Sigmoid colon (tissue), 7 donors: ENCODE results near the gene DIP2C. TPM values are rescaled to one million over a fixed set of nuclear protein-coding genes. Genes with fewer than 3 reads are reported as not detected.

ENCODE experiments used
- DNase-seq: peaks from one replicate; pipeline ENCODE4 v3.0.0-alpha.2; 2019
- H3K27ac ChIP-seq, 4 donors: fragments of 200-600 bp; sonication (generic); one replicate each; pipeline ENCODE4 v1.5.1; 2016 to 2019; ENCODE audit warnings: mild to moderate bottlenecking in 1 of 4
- H3K27me3 ChIP-seq, 3 donors: fragments of 200-600 bp; sonication (generic); one replicate each; pipeline ENCODE4 v1.5.1; 2019; ENCODE audit warnings: mild to moderate bottlenecking in 1 of 3
- H3K36me3 ChIP-seq, 4 donors: fragments of 200-600 bp; sonication (generic); one replicate each; pipeline ENCODE4 v1.5.1; 2016 to 2019
- H3K4me1 ChIP-seq, 4 donors: fragments of 200-600 bp; sonication (generic); one replicate each; pipeline ENCODE4 v1.5.1; 2017 to 2019
- H3K4me3 ChIP-seq, 4 donors: fragments of 200-600 bp; sonication (generic); one replicate each; pipeline ENCODE4 v1.5.1; 2017 to 2019; ENCODE audit warnings: mild to moderate bottlenecking in 2 of 4, moderate library complexity in 1 of 4
- H3K9me3 ChIP-seq, 4 donors: fragments of 200-600 bp in 3 of 4; sonication (generic) in 3 of 4; one replicate each; pipeline versions ENCODE4 v1.5.1 to v1.6.1; 2013 to 2019
- CTCF ChIP-seq, 4 experiments: fragments of 450-650 bp in 3 of 4; fragments of 200-600 bp in 1 of 4; IDR thresholded peaks; one replicate each; pipeline ENCODE4 v1.5.1; 2016 to 2019; ENCODE audit warnings: antibody characterized with exemption in 4 of 4, mild to moderate bottlenecking in 3 of 4, moderate library complexity in 2 of 4
- EP300 ChIP-seq, 4 donors: sonication (generic); formaldehyde crosslinking; IDR thresholded peaks; one replicate each; pipeline ENCODE4 v1.6.1; 2017; ENCODE audit warnings: antibody characterized with exemption in 4 of 4
- POLR2A ChIP-seq, 2 donors: fragments of 450-650 bp; IDR thresholded peaks; one replicate each; pipeline ENCODE4 v1.6.1; 2016; ENCODE audit warnings: antibody characterized with exemption in 2 of 2, mild to moderate bottlenecking in 2 of 2, moderate library complexity in 2 of 2
- POLR2AphosphoS5 ChIP-seq, 4 donors: sonication (generic); formaldehyde crosslinking; IDR thresholded peaks; one replicate each; pipeline ENCODE4 v1.6.1; 2017; ENCODE audit warnings: antibody characterized with exemption in 4 of 4
- WGBS, 2 donors: extraction: QIAGEN DNeasy Blood & Tissue Kit; methylation state at CpG; one replicate each; pipeline ENCODE4 v1.1.7; 2013; 5-methylcytosine and 5-hydroxymethylcytosine counted together
- intact Hi-C: fragments of 100-400 bp; cut with DNase I; formaldehyde crosslinking; loops from one replicate; pipeline ENCODE4 v1.15.1; 2023
- polyA plus RNA-seq, 3 donors: library from polyadenylated mRNA; stranded (reverse); fragments of 200-250 nt; gene quantifications; one replicate each; pipeline ENCODE4 v1.2.3, GENCODE V29; 2013
- total RNA-seq, 4 donors: library from RNA; depleted of rRNA; stranded (reverse); fragments of >200 nt; gene quantifications; one replicate each; pipeline ENCODE4 v1.1.0, GENCODE V29; 2016
- donor health status: healthy with polysubstance abuse.
- donor health status: Bipolar disorder and iron deficiency.
- donor health status: healthy.

The DIP2C gene
- total and polyA plus RNA-seq, 7 donors: 1.8 to 67.9 (median 42.1) TPM

DNA sequence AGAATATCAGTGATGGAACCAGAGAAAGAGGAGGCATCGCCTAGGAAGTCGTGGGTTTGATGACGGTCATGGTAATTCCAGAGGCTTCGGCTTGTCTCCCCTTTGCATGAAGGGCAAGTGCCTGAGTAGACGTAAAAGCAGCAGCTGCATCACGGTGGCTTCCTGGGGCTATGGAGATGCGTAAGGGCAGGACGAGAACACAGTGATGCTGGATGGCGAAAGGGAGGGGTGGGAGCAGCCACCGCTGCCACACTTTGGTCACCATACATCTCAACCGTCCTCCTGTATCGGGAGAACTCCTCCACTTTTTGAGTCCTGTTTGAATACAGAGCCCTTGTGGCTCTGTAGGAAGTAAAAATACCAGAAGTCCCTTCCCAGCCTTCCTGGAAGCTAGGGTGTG, 371.5 kb downstream of the DIP2C start:
- Histone ChIP-seq H3K9me3 (no peaks in the 10 kb centered on the region), H3K4me3 (no peak overlapping the region), H3K27me3 (no peaks in the 10 kb centered on the region), H3K36me3 (peaks cover 0 to 52% (median 16%) of the 10 kb centered on the region in 4 donors), H3K27ac (peak overlapping the region in 1 of 4 donors; percentile 16), H3K4me1 (no peaks in the 10 kb centered on the region)
- 94 to 96% methylated on average over 12 of the region's 12 CpGs for WGBS, 2 donors
- TF ChIP-seq CTCF (IDR thresholded peaks at IDR 0.05) (no peak), POLR2AphosphoS5 (IDR thresholded peaks at IDR 0.05) (no peak), EP300 (IDR thresholded peaks at IDR 0.05) (no peak), POLR2A (IDR thresholded peaks at IDR 0.05) (no peak)
- intact Hi-C loops: no loop called here
- no peak for DNase-seq

GRCh38 chr10:317271-317769, 372.1 kb downstream of the DIP2C start:
- 53 to 80% methylated on average over 11 of the region's 11 CpGs for WGBS, 2 donors
- intact Hi-C loops: no loop called here

DNA sequence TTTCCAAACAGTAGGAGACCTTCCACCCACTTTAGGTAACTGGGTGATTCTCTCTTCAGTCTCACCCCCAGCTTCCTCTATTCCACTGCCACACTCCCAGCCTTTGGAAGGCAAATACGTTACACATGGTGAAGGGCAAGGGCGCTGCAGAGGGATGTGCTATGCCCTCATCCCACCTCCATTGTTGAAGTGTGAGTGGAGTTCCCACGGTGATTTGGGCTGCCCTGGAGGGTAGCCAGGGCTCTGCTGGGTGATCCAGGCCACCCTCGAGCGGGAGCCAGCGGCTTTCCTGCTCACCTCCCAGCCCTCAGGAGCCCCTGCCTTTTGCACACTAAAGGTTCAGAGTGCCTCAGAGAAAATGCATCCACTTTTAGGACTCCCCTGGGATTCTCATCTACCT, 373.1 kb downstream of the DIP2C start:
- no peak overlapping the region for H3K4me3 ChIP-seq
- H3K36me3 ChIP-seq: peaks cover 0 to 65% (median 16%) of the 10 kb centered on the region in 4 donors
- no peak overlapping the region for H3K27ac ChIP-seq
- no peaks in the 10 kb centered on the region for H3K27me3 ChIP-seq
- DNase-seq: no peak
- H3K9me3 ChIP-seq: no peaks in the 10 kb centered on the region
- no peaks in the 10 kb centered on the region for H3K4me1 ChIP-seq
- WGBS, 2 donors: 93 to 94% methylated on average over 6 of the region's 6 CpGs
- no peak for TF ChIP-seq POLR2A (IDR thresholded peaks at IDR 0.05)
- intact Hi-C loops: no loop called here

More at GRCh38 chr10:317271-317769, 372.1 kb downstream of the DIP2C start:
- H3K27me3 ChIP-seq: no peaks in the 10 kb centered on the region
- no peaks in the 10 kb centered on the region for H3K4me1 ChIP-seq
- no peaks in the 10 kb centered on the region for H3K9me3 ChIP-seq
- no peak overlapping the region for H3K27ac ChIP-seq
- DNase-seq: no peak
- H3K36me3 ChIP-seq: peaks cover 0 to 56% (median 16%) of the 10 kb centered on the region in 4 donors
- H3K4me3 ChIP-seq: no peak overlapping the region
- TF ChIP-seq CTCF (IDR thresholded peaks at IDR 0.05): no peak
- no peak for TF ChIP-seq POLR2A (IDR thresholded peaks at IDR 0.05)
- TF ChIP-seq POLR2AphosphoS5 (IDR thresholded peaks at IDR 0.05): peak in 3 of 4 donors; percentile 13 to 72 (median 68)

DNA sequence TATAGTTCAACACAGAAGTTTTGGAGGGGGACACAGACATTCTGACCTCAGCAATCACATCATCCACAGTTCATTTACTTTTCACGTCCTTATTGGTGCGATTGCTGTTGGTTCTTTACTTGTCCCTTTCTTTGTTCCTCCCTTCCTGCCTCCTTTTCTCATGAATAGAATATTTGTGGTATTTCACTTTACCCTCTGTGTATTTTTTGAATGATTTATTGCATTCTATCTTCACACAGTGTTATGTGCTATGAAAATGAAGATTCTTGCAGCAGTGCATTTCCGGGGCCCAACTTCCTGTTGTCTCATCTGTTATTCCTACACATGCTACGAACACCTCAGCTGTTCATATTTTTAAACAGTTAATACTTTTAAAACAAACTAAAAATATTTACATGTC, 374.6 kb downstream of the DIP2C start:
- Histone ChIP-seq H3K4me3 (no peak overlapping the region), H3K27ac (no peak overlapping the region), H3K4me1 (no peaks in the 10 kb centered on the region), H3K27me3 (no peaks in the 10 kb centered on the region), H3K36me3 (peaks cover under 1 to 71% (median 11%) of the 10 kb centered on the region in 4 donors), H3K9me3 (no peaks in the 10 kb centered on the region)
- WGBS, 2 donors: 72 to 89% methylated on average over 4 of the region's 4 CpGs
- TF ChIP-seq EP300 (IDR thresholded peaks at IDR 0.05) (no peak), CTCF (IDR thresholded peaks at IDR 0.05) (no peak), POLR2AphosphoS5 (IDR thresholded peaks at IDR 0.05) (no peak), POLR2A (IDR thresholded peaks at IDR 0.05) (no peak)
- intact Hi-C loops: no loop called here
- DNase-seq: no peak

- intact Hi-C loops: no loop called here
- Histone ChIP-seq H3K36me3 (peaks cover 5 to 71% (median 14%) of the 10 kb centered on the region in 4 donors), H3K4me3 (no peak overlapping the region), H3K27me3 (no peaks in the 10 kb centered on the region), H3K9me3 (no peaks in the 10 kb centered on the region), H3K27ac (no peak overlapping the region), H3K4me1 (no peaks in the 10 kb centered on the region)
- DNase-seq: no peak
- 87 to 88% methylated on average over 13 of the region's 13 CpGs for WGBS, 2 donors
- TF ChIP-seq EP300 (IDR thresholded peaks at IDR 0.05) (no peak), POLR2AphosphoS5 (IDR thresholded peaks at IDR 0.05) (no peak), CTCF (IDR thresholded peaks at IDR 0.05) (no peak)
Measured at GRCh38 chr10:314381-314780, 375.1 kb downstream of the DIP2C start.
